Astrocyte (in vitro differentiated cells and primary cell): Measurements from ENCODE around the gene TEDC2. TPM values are rescaled to one million over a fixed set of nuclear protein-coding genes. Genes with fewer than 3 reads are reported as not detected.

Experiments used
- DNase-seq: peaks from one replicate; pipeline ENCODE4 v3.0.0-alpha.2; 2010; ENCODE audit warnings: low read depth
- FAIRE-seq: peaks from 2 replicates; lab custom pipeline; 2011; peaks lifted over from hg19 to GRCh38; lab: Jason Lieb, UNC
- H2AFZ ChIP-seq: 2 replicates; pipeline ENCODE4 v1.6.0; 2012; ENCODE audit warnings: low read depth, low read length, inconsistent platforms
- H3K27ac ChIP-seq: 2 replicates; pipeline ENCODE4 v1.5.1; 2011; ENCODE audit warnings: low read depth, low read length, inconsistent platforms
- H3K27me3 ChIP-seq: 2 replicates; pipeline ENCODE4 v1.6.0; 2011; ENCODE audit warnings: low read length, inconsistent platforms; ENCODE audit not compliant: insufficient read depth
- H3K36me3 ChIP-seq: 2 replicates; pipeline ENCODE4 v1.5.1; 2011; ENCODE audit warnings: low read length, inconsistent platforms; ENCODE audit not compliant: insufficient read depth
- H3K4me1 ChIP-seq: 2 replicates; pipeline ENCODE4 v1.5.1; 2011; ENCODE audit warnings: low read length, inconsistent platforms; ENCODE audit not compliant: insufficient read depth
- H3K4me2 ChIP-seq: 2 replicates; pipeline ENCODE4 v1.6.0; 2012; ENCODE audit warnings: low read length, inconsistent platforms
- H3K4me3 ChIP-seq: 2 replicates; pipeline ENCODE4 v1.5.1; 2011; ENCODE audit warnings: low read depth, mild to moderate bottlenecking, low read length, inconsistent platforms; ENCODE audit not compliant: insufficient read depth
- H3K79me2 ChIP-seq: 2 replicates; pipeline ENCODE4 v1.6.0; 2012; ENCODE audit warnings: mild to moderate bottlenecking, low read length, inconsistent platforms; ENCODE audit not compliant: insufficient read depth
- H3K9ac ChIP-seq: 2 replicates; pipeline ENCODE4 v1.6.0; 2012; ENCODE audit warnings: mild to moderate bottlenecking, low read length, inconsistent platforms
- H3K9me3 ChIP-seq: 2 replicates; pipeline ENCODE4 v1.5.1; 2012; ENCODE audit warnings: low read depth, mild to moderate bottlenecking, low read length, inconsistent platforms; ENCODE audit not compliant: insufficient read depth
- H4K20me1 ChIP-seq: 2 replicates; pipeline ENCODE4 v1.6.0; 2012; ENCODE audit warnings: low read length, inconsistent platforms; ENCODE audit not compliant: insufficient read depth
- H3K27ac Mint-ChIP-seq: one replicate; pipeline ENCODE4 v1.8.0; 2021; ENCODE audit warnings: mild to moderate bottlenecking, mixed read lengths; ENCODE audit not compliant: unreplicated experiment
- H3K27me3 Mint-ChIP-seq: one replicate; pipeline ENCODE4 v1.8.0; 2021; ENCODE audit warnings: low read depth, mixed read lengths; ENCODE audit not compliant: unreplicated experiment
- H3K36me3 Mint-ChIP-seq: one replicate; pipeline ENCODE4 v1.8.0; 2021; ENCODE audit warnings: low read depth, mixed read lengths; ENCODE audit not compliant: unreplicated experiment
- H3K4me1 Mint-ChIP-seq: one replicate; pipeline ENCODE4 v1.8.0; 2021; ENCODE audit warnings: low read depth, mixed read lengths; ENCODE audit not compliant: unreplicated experiment
- H3K4me3 Mint-ChIP-seq: one replicate; pipeline ENCODE4 v1.8.0; 2021; ENCODE audit warnings: mild to moderate bottlenecking, moderate library complexity, mixed read lengths; ENCODE audit not compliant: unreplicated experiment
- H3K9me3 Mint-ChIP-seq: one replicate; pipeline ENCODE4 v1.8.0; 2021; ENCODE audit warnings: mild to moderate bottlenecking, mixed read lengths; ENCODE audit not compliant: unreplicated experiment
- EZH2 ChIP-seq: IDR thresholded peaks from 2 replicates; pipeline ENCODE4 v1.6.1; 2012; ENCODE audit warnings: mild to moderate bottlenecking, low read length, inconsistent platforms; ENCODE audit not compliant: insufficient read depth
- total RNA-seq: library from RNA; stranded (reverse); gene quantifications from 2 replicates; pipeline ENCODE4 v1.2.1, GENCODE V29; 2021
- TF ChIP-seq, protein P1 (sequence below): IDR thresholded peaks from 2 replicates; pipeline ENCODE4 v1.5.1; 2011; ENCODE audit warnings: low read depth, mild to moderate bottlenecking, inconsistent platforms, low read length, moderate library complexity; ENCODE audit not compliant: insufficient read depth

TEDC2 gene
- total RNA-seq, 1 donor from 2014 or later = 6.0 TPM

DNA sequence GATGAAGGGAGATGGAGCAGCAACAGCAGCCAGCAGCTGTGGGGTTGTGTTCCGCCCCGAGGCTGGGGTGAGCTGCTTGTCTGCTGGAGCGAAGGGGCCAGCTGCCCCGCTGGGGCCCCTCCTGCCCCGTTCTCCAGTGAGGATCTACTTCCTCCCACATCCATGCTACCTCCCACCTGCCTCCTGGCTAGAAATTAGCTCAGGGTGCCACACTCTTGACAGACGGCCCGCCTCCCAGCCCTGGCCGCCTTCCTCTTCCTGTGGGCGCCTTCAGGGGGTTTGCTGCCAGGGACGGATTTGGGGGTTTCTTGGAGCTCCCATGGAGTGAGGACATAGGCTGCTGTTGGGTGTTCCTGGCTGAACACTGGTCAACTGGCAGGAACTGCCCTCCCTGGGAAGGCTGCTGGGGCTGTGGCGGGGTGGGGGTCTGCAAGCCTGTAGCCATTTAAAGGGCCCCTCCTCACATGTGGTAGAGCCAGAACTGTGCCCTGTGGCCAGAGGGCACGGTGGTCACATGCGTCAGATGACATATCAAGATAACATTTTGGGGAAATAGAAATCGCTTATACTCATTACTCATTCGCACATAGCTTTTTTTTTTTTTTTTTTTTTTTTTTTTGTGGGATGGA is 28.1 kb downstream of the TEDC2 start:
- TF ChIP-seq, protein P1, sequence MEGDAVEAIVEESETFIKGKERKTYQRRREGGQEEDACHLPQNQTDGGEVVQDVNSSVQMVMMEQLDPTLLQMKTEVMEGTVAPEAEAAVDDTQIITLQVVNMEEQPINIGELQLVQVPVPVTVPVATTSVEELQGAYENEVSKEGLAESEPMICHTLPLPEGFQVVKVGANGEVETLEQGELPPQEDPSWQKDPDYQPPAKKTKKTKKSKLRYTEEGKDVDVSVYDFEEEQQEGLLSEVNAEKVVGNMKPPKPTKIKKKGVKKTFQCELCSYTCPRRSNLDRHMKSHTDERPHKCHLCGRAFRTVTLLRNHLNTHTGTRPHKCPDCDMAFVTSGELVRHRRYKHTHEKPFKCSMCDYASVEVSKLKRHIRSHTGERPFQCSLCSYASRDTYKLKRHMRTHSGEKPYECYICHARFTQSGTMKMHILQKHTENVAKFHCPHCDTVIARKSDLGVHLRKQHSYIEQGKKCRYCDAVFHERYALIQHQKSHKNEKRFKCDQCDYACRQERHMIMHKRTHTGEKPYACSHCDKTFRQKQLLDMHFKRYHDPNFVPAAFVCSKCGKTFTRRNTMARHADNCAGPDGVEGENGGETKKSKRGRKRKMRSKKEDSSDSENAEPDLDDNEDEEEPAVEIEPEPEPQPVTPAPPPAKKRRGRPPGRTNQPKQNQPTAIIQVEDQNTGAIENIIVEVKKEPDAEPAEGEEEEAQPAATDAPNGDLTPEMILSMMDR = no peak
- no peak for TF ChIP-seq EZH2
- Histone ChIP-seq H3K36me3 (no peaks in the 10 kb centered on the region), H3K9ac (no peak overlapping the region), H3K9me3 (no peaks in the 10 kb centered on the region), H3K4me1 (peaks cover 10% of the 10 kb centered on the region), H2AFZ (no peak overlapping the region), H3K27me3 (no peaks in the 10 kb centered on the region), H4K20me1 (peaks cover 64% of the 10 kb centered on the region), H3K27ac (no peak overlapping the region), H3K4me3 (no peak overlapping the region), H3K4me2 (no peak overlapping the region), H3K79me2 (no peaks in the 10 kb centered on the region)
- peaks cover 5% of the 10 kb centered on the region for H3K4me1 Mint-ChIP-seq
- H3K27me3 Mint-ChIP-seq = peaks cover 8% of the 10 kb centered on the region
- H3K36me3 Mint-ChIP-seq = peaks cover 16% of the 10 kb centered on the region
- H3K27ac Mint-ChIP-seq = no peak overlapping the region
- no peaks in the 10 kb centered on the region for H3K9me3 Mint-ChIP-seq
- no peak for DNase-seq
- no peak overlapping the region for H3K4me3 Mint-ChIP-seq
- no peak for FAIRE-seq

DNA sequence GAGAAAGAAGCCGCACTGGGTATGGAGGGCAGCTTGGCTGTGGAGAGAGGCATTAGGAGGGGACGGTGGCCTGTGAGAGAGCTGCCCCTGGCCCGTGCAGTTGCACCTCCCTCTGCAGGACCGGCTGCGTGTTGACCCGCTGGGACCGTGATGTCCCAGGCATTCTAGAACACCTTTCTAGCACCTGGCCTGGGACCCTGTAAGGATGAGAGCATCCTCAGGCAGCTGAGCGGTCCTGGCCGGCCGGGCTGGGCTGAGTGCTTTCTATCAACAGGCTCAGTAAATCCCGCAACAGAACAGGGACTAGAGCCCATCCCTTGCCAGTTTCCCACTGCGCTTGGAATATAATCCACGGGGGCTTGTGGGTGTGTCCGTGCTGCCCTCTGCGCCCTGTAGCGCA is 29.7 kb downstream of the TEDC2 start:
- no peaks in the 10 kb centered on the region for H3K9me3 ChIP-seq
- Mint-ChIP-seq H3K27ac (no peak overlapping the region), H3K36me3 (peaks cover 15% of the 10 kb centered on the region), H3K4me3 (no peak overlapping the region), H3K9me3 (no peaks in the 10 kb centered on the region), H3K27me3 (peaks cover 3% of the 10 kb centered on the region), H3K4me1 (peaks cover 4% of the 10 kb centered on the region)
- H3K4me1 ChIP-seq = peaks cover 8% of the 10 kb centered on the region
- no peak overlapping the region for H3K4me2 ChIP-seq
- H3K36me3 ChIP-seq = no peaks in the 10 kb centered on the region
- H2AFZ ChIP-seq = no peak overlapping the region
- H3K9ac ChIP-seq = no peak overlapping the region
- DNase-seq (no peak), FAIRE-seq (no peak)
- H3K27ac ChIP-seq = no peak overlapping the region
- peaks cover 50% of the 10 kb centered on the region for H4K20me1 ChIP-seq
- no peaks in the 10 kb centered on the region for H3K79me2 ChIP-seq
- no peak overlapping the region for H3K4me3 ChIP-seq
- TF ChIP-seq, protein P1 = no peak
- no peak for TF ChIP-seq EZH2
- no peaks in the 10 kb centered on the region for H3K27me3 ChIP-seq
